CD4-positive, alpha-beta T cell treated with Interleukin-17A for 4 hours (primary cell): Measurements from ENCODE around the gene DRD4.

Source experiments
- DNase-seq: peaks from one replicate; pipeline ENCODE4 v3.0.0-alpha.2; 2020; ENCODE audit warnings: mixed read lengths

DRD4 gene

DNA sequence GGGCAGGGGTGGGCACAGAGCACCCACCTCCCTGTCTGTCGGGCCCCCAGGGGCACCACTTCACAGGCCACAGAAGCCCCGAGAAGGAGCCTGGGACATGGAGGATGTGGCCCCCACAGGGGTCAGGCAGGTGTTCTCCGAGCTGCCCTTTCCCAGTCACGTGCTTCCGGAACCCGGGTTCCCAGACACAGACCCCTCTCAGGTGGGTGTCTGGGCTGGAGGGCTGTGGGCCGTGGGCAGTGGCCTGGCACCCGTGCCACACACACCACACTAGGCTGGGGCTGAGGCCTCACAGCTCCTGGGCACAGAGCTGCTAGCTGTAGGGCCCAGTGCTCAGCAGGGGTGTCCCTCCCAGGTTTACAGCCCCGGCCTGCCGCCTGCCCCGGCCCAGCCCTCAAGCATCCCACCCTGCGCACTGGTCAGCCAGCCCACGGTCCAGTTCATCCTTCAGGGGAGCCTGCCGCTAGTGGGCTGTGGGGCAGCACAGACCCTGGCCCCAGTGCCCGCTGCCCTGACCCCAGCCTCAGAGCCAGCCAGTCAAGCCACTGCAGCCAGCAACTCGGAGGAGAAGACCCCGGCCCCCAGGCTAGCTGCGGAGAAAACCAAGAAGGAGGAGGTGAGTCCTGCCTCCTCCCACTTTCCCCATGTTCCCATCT lies 26.8 kb upstream of the DRD4 start:
- no peak for DNase-seq

DNA sequence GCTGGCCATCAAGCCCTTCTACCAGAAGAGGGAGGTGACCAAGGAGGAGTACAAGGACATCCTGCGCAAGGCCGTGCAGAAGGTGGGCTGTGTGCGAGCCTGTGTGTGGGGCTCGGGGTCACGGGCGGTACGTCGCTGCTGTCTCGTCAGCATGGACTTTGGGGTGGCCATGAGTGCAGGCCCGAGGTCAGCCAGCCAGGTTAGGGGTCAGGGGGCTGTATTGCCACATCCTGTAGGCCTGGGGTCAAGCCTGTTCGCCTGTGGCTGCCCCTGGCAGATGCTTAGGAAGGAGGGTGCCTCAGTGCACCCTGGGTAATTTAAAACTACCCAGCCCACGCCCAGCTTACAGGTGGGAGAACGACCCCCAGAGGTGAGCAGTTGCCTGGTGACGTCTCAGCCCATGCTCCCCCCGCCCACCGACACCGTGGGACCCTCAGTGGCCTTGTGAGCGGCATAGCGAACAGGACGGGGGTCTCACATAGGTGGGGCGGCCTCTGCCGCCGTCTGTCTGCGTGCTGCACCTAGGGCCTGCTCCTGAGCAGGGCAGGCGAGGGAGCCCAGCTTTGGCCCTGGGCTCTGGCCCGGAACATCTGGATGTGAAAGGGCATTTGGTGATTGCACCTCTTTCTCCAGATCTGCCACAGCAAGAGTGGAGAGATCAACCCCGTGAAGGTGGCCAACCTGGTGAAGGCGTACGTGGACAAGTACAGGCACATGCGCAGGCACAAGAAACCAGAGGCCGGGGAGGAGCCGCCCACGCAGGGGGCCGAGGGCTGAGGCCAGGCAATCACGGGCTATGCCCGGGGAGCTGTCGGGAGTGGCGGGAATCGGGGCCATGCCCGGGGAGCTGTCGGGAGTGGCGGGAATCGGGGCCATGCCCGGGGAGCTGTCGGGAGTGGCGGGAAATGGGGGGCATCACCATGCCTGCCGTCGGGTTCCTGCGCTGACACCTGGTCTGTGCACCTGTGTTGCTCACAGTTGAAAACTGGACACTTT lies 25.8 kb upstream of the DRD4 start:
- DNase-seq = no peak

DNA sequence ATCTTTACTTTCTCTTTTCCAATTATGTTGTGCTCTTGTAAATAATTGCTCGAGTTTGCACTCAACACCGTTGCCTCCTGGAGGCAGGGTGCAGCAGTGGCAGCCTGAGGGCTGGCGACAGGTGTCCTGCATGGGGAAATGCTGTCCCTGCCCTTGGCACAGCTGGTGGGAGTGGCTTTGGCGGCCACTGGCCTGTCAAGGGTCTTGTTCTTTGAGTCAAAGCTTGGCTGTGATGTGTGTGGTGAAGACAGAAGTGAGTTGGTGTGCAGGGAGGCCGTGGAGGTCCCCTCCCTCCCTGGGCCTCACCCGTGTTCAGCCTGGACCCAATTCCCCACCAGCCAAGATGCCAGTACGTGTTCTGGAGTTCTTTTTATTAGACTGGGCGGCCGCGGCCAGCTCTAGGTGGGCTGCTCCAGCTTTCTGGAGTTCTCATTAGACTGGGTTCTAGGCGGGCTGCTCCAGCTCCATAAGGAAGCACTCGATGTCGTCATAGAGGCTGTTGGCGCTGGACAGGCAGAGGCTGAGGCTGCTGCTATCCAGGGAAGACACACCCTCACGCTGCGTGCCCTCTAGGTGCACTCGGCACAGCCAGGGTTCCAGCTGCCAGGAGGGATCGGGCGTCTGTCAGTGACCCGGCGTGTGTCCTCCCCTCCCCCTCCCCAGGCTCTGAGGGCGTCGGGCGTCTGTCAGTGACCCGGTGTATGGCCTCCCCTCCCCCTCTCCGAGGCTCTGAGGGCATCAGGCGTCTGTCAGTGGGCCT lies 24.7 kb upstream of the DRD4 start:
- DNase-seq = peak; percentile 25

DNA sequence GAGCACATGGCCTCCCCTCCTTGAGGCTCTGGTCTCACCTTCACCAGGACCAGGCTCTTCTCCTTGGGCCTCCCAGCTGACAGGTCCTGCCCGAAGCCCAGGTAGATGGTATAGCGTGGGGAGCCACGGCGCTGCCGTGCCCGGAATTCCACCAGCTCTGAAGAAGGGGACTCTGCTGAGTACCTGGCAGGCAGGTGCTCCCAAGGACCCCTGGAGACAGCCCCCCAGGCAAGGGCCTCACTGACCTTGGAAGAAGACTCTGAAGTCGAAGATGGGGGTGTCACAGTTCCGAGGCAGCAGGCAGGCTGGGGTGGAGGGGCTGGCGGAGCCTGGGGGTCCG lies 24.1 kb upstream of the DRD4 start:
- DNase-seq = no peak

DNA sequence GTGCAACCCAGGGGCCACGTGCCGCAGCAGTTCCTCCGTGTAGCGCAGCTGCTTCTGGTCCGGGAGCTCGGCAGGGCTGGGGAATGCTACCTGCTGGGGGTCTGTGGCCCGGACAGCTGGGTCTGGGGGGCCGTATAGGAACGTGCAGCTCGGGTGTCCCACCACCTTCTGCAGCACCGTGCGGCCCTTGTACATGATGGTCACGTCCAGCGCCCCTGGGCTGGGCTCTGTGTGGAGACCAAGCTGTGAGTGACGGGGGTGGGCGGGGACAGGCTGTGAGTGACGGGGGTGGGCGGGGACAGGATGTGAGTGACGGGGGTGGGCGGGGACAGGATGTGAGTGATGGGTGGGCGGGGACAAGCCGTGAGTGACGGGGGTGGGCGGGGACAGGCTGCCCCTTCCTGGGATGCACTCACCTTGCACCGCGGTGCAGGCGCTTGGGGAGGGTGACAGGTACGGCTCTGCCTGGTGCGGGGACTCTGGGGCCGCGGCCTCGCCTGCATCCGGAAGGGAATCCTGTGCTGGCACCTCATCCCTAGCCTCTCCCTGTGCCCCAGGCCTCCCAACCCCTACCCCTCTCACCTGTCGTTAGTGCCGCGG lies 23.6 kb upstream of the DRD4 start:
- DNase-seq = peak; percentile 98

GRCh38 chr11:614021-614622 lies 22.9 kb upstream of the DRD4 start:
- DNase-seq = peak; percentile 13

GRCh38 chr11:614623-615503 lies 22.2 kb upstream of the DRD4 start:
- DNase-seq = no peak

GRCh38 chr11:615504-616319 lies 21.4 kb upstream of the DRD4 start, which contains the start of gene IRF7:
Gene IRF7 (minus strand): TSS chr11:615950. CDS start chr11:615364, 586 bp downstream.
- peak; percentile 94 for DNase-seq

DNA sequence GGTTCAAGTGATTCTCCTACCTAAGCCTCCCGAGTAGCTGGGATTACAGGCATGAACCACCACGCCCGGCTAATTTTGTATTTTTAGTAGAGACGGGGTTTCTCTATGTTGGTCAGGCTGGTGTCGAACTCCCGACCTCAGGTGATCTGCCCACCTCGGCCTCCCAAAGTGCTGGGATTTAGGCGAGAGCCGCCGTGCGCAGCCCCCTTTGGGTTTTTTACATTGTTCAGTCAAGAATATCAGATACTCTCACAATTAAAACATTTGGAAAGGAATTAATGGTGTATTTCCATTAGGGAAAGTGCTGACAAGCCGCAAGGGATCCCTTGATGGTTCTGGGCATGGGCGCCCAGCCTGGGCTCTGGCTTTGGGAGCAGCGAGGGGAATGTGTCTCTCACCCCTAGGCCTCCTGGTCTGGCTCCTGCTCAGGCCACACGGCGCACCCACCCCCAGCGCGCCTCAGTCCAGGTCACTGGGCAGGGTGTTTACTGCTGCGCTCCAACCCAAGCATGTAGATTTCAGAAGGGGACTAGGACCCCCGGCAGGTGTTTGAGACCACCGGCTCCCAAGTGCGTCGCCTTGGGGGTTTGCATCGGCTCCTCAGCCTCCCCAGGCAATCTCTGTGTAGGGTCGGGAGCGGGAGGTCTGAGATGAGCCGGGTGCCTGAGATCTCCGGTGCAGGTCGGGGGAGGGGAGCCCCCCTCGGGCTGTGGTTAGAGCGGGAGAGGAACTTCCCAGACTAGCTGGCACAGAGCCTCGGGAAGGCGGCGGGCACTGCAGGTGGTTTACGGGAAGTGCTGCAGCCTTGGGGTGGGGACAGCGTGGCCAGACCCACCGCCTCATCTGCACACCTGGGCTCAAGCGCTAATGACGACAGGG lies 20.5 kb upstream of the DRD4 start:
- no peak for DNase-seq

DNA sequence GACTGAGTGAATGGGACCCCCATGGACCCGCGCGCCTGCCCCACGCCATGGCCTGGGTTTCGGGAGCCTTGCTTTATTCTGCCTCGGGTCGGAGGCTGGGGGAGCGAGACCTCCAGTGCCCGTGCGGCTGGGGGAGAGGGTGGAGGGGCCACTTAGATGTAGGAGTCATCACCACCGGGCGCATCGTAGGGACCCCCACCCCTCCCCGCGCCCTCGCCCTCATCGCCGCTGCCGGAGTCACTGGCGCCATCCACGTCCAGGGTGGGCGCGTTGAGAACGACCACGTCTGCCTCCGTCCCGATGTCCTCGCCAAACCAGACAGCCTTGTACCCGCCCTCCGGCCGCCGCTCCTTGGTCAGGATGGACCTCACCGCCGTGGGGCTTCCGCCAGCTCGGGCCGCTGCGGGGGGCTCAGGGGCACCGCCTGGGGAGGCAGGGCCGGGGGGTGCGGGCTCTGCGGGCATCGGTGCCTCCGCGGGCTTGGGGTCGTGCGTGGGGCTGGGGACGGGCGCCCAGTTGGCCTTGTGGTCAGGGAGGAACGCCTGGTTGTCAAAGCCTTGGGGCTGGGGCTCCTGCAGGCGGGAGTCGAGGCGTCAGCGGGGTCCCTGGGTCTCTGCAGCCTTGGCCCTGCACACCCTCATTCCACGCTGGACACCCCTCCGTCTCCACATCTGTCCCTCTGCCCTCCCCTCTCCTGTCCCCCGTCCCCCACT lies 19.7 kb upstream of the DRD4 start:
- no peak for DNase-seq

- no peak for DNase-seq
These were observed 19.0 kb upstream of the DRD4 start for GRCh38 chr11:617912-618682.

DNA sequence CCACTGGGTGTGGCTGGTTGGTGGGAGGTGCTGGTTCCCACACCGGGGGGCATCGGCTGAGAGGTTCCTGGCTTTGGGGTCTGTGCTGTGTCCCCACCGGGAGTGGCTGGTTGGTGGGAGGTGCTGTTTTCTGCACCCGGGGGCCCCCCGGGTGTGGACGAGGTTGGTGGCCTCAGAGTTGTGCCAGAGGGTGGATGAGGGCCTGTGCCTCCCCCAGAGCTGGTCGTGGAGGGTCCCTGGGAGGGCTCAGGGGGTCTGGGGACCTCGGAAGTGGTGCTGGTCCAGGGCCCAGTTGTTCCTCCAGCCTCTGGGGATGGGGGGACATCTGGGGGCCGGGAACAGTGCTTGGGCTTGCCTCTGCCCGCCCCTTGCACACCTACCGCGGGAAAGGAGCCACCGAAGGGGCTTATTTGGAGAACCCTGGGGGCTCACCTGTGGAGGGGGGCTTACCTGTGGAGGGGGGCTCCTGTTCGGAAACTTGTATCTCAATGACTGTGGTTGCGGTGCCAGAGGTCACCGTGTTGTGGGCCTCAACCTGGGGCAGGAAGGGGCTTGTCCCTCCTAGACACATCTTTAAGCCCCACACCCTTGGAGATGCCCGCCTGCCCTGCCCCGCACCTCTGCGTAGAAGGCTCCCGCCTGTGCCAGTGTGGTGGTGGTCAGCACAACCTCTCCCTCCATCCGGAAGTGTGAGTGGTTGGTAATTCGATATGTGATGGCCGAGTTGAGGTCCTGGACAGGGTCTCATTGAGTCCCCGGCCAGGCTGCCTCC lies 18.0 kb upstream of the DRD4 start:
- DNase-seq = no peak

GRCh38 chr11:619628-620050 lies 17.4 kb upstream of the DRD4 start:
- no peak for DNase-seq

- DNase-seq = no peak
These were observed 16.9 kb upstream of the DRD4 start for GRCh38 chr11:620201-620600.

GRCh38 chr11:620935-621814 lies 15.9 kb upstream of the DRD4 start:
- DNase-seq = no peak

DNA sequence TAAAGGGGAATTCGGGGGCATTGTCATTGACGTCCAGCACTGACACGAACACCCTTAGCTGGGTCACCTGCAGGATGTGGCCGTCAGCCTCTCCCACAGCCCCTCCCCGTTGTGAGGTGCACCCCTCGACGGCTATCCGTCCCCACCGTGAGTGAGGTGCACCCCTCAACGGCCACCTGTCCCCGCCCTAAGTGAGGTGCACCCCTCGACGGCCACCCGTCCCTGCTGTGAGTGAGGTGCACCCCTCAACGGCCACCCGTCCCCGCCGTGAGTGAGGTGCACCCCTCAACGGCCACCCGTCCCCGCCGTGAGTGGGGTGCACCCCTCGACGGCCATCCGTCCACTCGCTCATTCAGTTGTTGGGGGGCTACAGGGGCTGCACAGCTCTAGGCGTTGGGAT lies 15.2 kb upstream of the DRD4 start:
- no peak for DNase-seq
